Adrenal gland (tissue), 12 donors: ENCODE data around the gene SYTL3. TPM values are rescaled to one million over a fixed set of nuclear protein-coding genes. Genes with fewer than 3 reads are reported as not detected.
A peak's percentile ranks its signal among the peaks of the same experiment; 100 is the strongest.

Experiments
- DNase-seq, 7 donors: peaks; one replicate each; pipeline ENCODE4 v3.0.0-alpha.2; 2019 to 2020
- H3K27ac ChIP-seq, 5 donors: fragments of 200-600 bp; sonication (generic) in 4 of 5; 1 replicate in 3 of 5; 2 replicates in 2 of 5; pipeline versions ENCODE4 v1.5.1 to v1.8.0; 2016 to 2020; ENCODE audit warnings: mild to moderate bottlenecking in 1 of 5
- H3K27me3 ChIP-seq: fragments of 200-600 bp; 2 replicates; pipeline ENCODE4 v1.8.0; 2021
- H3K36me3 ChIP-seq, 2 donors: fragments of 200-600 bp; replicated peaks in 1 of 2; 1 replicate in 1 of 2; 2 replicates in 1 of 2; pipeline versions ENCODE4 v1.5.1 to v1.8.0; 2018 to 2022
- H3K4me1 ChIP-seq, 2 donors: fragments of 200-600 bp; replicated peaks in 1 of 2; 1 replicate in 1 of 2; 2 replicates in 1 of 2; pipeline versions ENCODE4 v1.5.1 to v1.8.0; 2018 to 2021
- H3K4me3 ChIP-seq, 4 donors: fragments of 200-600 bp; sonication (generic) in 3 of 4; one replicate each; pipeline ENCODE4 v1.5.1; 2016 to 2018
- H3K9me3 ChIP-seq, 3 donors: fragments of 200-600 bp; sonication (generic) in 1 of 3; replicated peaks in 1 of 3; 1 replicate in 2 of 3; 2 replicates in 1 of 3; pipeline versions ENCODE4 v1.5.1 to v1.8.0; 2016 to 2021
- CTCF ChIP-seq, 6 experiments: fragments of 450-650 bp in 4 of 6; fragments of 200-600 bp in 2 of 6; sonication (generic) in 1 of 6; IDR thresholded peaks; 1 replicate in 5 of 6; 2 replicates in 1 of 6; pipeline versions ENCODE4 v1.5.1 to v1.8.0; 2016 to 2021; ENCODE audit warnings: antibody characterized with exemption in 6 of 6, mild to moderate bottlenecking in 2 of 6, moderate library complexity in 1 of 6
- POLR2A ChIP-seq, 2 donors: fragments of 450-650 bp; IDR thresholded peaks; one replicate each; pipeline ENCODE4 v1.6.1; 2017; ENCODE audit warnings: antibody characterized with exemption in 2 of 2, mild to moderate bottlenecking in 2 of 2, moderate library complexity in 1 of 2
- WGBS, 4 donors: extraction: QIAGEN DNeasy Blood & Tissue Kit in 2 of 4; methylation state at CpG; one replicate each; pipeline versions ENCODE4 v1.1.5 to v1.1.7; 2013 to 2017; 5-methylcytosine and 5-hydroxymethylcytosine counted together
- intact Hi-C, 2 donors: fragments of 100-400 bp; cut with DNase I; formaldehyde crosslinking; loops; one replicate each; pipeline versions ENCODE4 v1.14.1 to v1.15.0; 2022 to 2023
- polyA plus RNA-seq, 3 donors: library from polyadenylated mRNA; stranded (reverse); fragments of 200-250 nt in 2 of 3; fragments of 350-450 nt in 1 of 3; fragmentation: Illumina TruSeq in 1 of 3; extraction: RNeasy Lipid Tissue Mini Kit (QIAGEN cat#74804) in 1 of 3; gene quantifications; one replicate each; pipeline ENCODE4 v1.2.3, GENCODE V29; 2013 to 2014
- total RNA-seq, 9 donors: library from RNA; depleted of rRNA in 4 of 9; stranded (reverse); fragments of >200 nt in 4 of 9; fragments of 120-200 nt in 1 of 9; fragmentation: NEBNext Ultra II Directional in 1 of 9; extraction: Animal tissue kit (Norgen Biotek cat#: 25700) in 1 of 9; gene quantifications; one replicate each; pipeline versions ENCODE4 v1.1.0 to v1.2.4, GENCODE V29; 2013 to 2023
- donor health status: healthy with polysubstance abuse.
- donor health status: Bipolar disorder and iron deficiency.
- donor health status: DM: yes; HTN: yes; CAD: no.
- donor health status: DM: no; HTN: no; CAD: no.
- donor health status: DM: no; HTN: no; CAD: no.
- donor health status: DM: yes; HTN: yes; CAD: no.

Gene SYTL3
- total and polyA plus RNA-seq, 12 donors, result 0.94 to 3.9 (median 2.1) TPM

DNA sequence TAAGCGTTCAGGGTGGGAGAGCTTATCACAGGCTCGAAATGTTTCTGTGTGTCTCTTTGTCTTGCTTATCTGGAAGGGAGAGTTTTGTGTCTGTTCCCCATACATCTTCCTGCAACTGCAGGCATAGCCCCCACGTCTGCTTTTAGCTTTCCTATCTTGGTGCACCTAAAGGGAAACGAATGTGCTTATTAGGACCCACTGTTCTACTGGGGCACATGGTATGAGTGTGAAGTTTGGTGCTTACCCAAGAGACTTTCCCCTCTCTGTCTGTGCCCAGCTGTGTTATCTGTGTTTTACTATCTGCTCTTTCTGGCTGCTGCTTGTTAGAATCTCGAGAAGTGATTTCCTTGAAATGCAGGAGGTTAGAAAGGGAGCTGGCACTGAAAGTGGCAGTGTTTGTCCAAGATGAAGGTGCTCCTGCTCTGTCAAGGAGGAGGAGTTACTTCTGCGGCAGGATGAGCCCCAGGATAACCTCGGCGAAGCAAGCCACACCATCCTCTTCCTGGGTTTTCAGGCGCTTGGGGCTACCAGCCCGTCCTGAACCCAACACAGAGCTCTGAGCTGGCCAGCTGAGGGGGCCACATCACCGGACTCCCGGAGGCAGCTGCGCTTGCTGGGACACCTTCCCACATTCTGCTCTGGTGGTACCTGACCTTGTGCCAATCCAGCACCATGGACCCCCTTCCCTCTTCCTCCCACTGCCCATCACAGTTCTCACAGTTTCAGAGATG, 28.7 kb upstream of the SYTL3 start:
- intact Hi-C loops, result no loop called here
- Histone ChIP-seq H3K4me1 (no peaks in the 10 kb centered on the region), H3K9me3 (no peaks in the 10 kb centered on the region), H3K4me3 (no peak overlapping the region), H3K36me3 (peaks cover 0 to 10% of the 10 kb centered on the region in 2 donors), H3K27ac (peak overlapping the region in 1 of 5 donors; percentile 41), H3K27me3 (no peaks in the 10 kb centered on the region)
- no peak for TF ChIP-seq POLR2A (IDR thresholded peaks at IDR 0.05)
- no peak for TF ChIP-seq CTCF (IDR thresholded peaks at IDR 0.05)
- peak in 1 of 7 donors; percentile 35 for DNase-seq
- 87 to 94% (median 91%) methylated on average over 11 to 13 of the region's 13 CpGs for WGBS, 4 donors

GRCh38 chr6:158621694-158622544, 27.9 kb upstream of the SYTL3 start:
- no peak for TF ChIP-seq CTCF (IDR thresholded peaks at IDR 0.05)
- no peak for TF ChIP-seq POLR2A (IDR thresholded peaks at IDR 0.05)
- no peaks in the 10 kb centered on the region for H3K4me1 ChIP-seq
- peak overlapping the region in 1 of 5 donors; percentile 41 for H3K27ac ChIP-seq
- H3K36me3 ChIP-seq, result peaks cover 0 to 12% of the 10 kb centered on the region in 2 donors
- intact Hi-C loops, result no loop called here
- WGBS, 4 donors, result 92 to 96% (median 94%) methylated on average over 19 to 25 of the region's 25 CpGs
- H3K4me3 ChIP-seq, result no peak overlapping the region
- no peaks in the 10 kb centered on the region for H3K9me3 ChIP-seq
- peak in 2 of 7 donors; percentile 14 to 54 for DNase-seq
- no peaks in the 10 kb centered on the region for H3K27me3 ChIP-seq

GRCh38 chr6:158622545-158623190, 27.2 kb upstream of the SYTL3 start:
- WGBS, 4 donors, result 82 to 93% (median 90%) methylated on average over 10 of the region's 10 CpGs
- H3K36me3 ChIP-seq, result peaks cover 0 to 12% of the 10 kb centered on the region in 2 donors

More at GRCh38 chr6:158622545-158623190, 27.2 kb upstream of the SYTL3 start:
- H3K4me1 ChIP-seq, result no peaks in the 10 kb centered on the region
- no peaks in the 10 kb centered on the region for H3K27me3 ChIP-seq
- peak overlapping the region in 1 of 5 donors; percentile 41 for H3K27ac ChIP-seq
- no peaks in the 10 kb centered on the region for H3K9me3 ChIP-seq
- no peak overlapping the region for H3K4me3 ChIP-seq
- intact Hi-C loops, result no loop called here
- DNase-seq, result peak in 1 of 7 donors; percentile 49
- TF ChIP-seq CTCF (IDR thresholded peaks at IDR 0.05), result no peak
- no peak for TF ChIP-seq POLR2A (IDR thresholded peaks at IDR 0.05)
